IMR-90 (cell line): ENCODE measurements around the gene CDK8. TPM values are rescaled to one million over a fixed set of nuclear protein-coding genes. Genes with fewer than 3 reads are reported as not detected.

Experiments
- ATAC-seq: fragments of 200-7000 bp; cut with Tn5 transposase; 2 replicates; pipeline ENCODE4 v1.9.1; 2020; ENCODE audit warnings: low read depth, mild to moderate bottlenecking, moderate library complexity
- BruUV-seq: library from RNA; stranded (reverse); fragments of 400-500 nt; replicated peaks from 2 replicates; lab custom pipeline; 2021; lab: Mats Ljungman, UMichigan
- CTCF ChIA-PET: fragments of 300-600 bp; formaldehyde crosslinking; extraction: SDS; loops from one replicate; lab custom pipeline; 2021; ENCODE audit warnings: antibody characterized with exemption; lab: Yijun Ruan, JAX
- POLR2A ChIA-PET: fragments of 300-600 bp; sonication (Branson Sonifier 250); formaldehyde crosslinking; loops from one replicate; lab custom pipeline; 2022; ENCODE audit warnings: antibody characterized with exemption; ENCODE audit not compliant: unreplicated experiment; lab: Charles Lee
- DNase-seq: peaks from one replicate; pipeline ENCODE4 v3.0.0; 2013
- H2AFZ ChIP-seq: replicated peaks from 2 replicates; pipeline ENCODE3; 2013; ENCODE audit warnings: low read length, mild to moderate bottlenecking; ENCODE audit not compliant: poor library complexity
- H2AK5ac ChIP-seq: 2 replicates; pipeline ENCODE4 v1.6.1; 2013; ENCODE audit warnings: low read depth, low read length, inconsistent platforms
- H2AK9ac ChIP-seq: replicated peaks from 2 replicates; pipeline ENCODE3; 2013; ENCODE audit warnings: mild to moderate bottlenecking, low read depth, low read length, moderate library complexity; ENCODE audit not compliant: poor library complexity
- H2BK120ac ChIP-seq: 2 replicates; pipeline ENCODE4 v1.6.1; 2013; ENCODE audit warnings: low read depth, low read length, inconsistent platforms
- H2BK15ac ChIP-seq: 3 replicates; pipeline ENCODE4 v1.6.1; 2013; ENCODE audit warnings: low read depth, low read length, inconsistent platforms
- H2BK20ac ChIP-seq: 2 replicates; pipeline ENCODE4 v1.6.1; 2013; ENCODE audit warnings: low read depth, mild to moderate bottlenecking, inconsistent platforms, low read length, moderate library complexity
- H2BK5ac ChIP-seq: 2 replicates; pipeline ENCODE4 v1.6.1; 2013; ENCODE audit warnings: mild to moderate bottlenecking, low read depth, low read length, inconsistent platforms; ENCODE audit not compliant: poor library complexity, severe bottlenecking
- H3K14ac ChIP-seq: replicated peaks from 2 replicates; pipeline ENCODE4 v1.6.1; 2013; ENCODE audit warnings: low read depth, low read length, inconsistent platforms
- H3K18ac ChIP-seq: 2 replicates; pipeline ENCODE4 v1.6.1; 2013; ENCODE audit warnings: low read depth, low read length, control low read depth
- H3K23ac ChIP-seq: 2 replicates; pipeline ENCODE4 v1.6.1; 2013; ENCODE audit warnings: low read depth, low read length, inconsistent platforms
- H3K27ac ChIP-seq: 2 replicates; pipeline ENCODE4 v1.5.1; 2013; ENCODE audit warnings: mild to moderate bottlenecking, control low read depth, low read length; ENCODE audit not compliant: insufficient read depth
- H3K27me3 ChIP-seq: 2 replicates; pipeline ENCODE4 v1.6.1; 2013; ENCODE audit warnings: low read length; ENCODE audit not compliant: control insufficient read depth, insufficient read depth
- H3K36me3 ChIP-seq: 2 replicates; pipeline ENCODE4 v1.6.1; 2013; ENCODE audit warnings: low read length, mixed read lengths; ENCODE audit not compliant: control insufficient read depth, insufficient read depth
- H3K4ac ChIP-seq: 2 replicates; pipeline ENCODE4 v1.6.1; 2013; ENCODE audit warnings: low read depth, low read length, inconsistent platforms
- H3K4me1 ChIP-seq: 2 replicates; pipeline ENCODE4 v1.6.1; 2013; ENCODE audit warnings: low read length, mixed read lengths; ENCODE audit not compliant: control insufficient read depth, insufficient read depth
- H3K4me2 ChIP-seq: 2 replicates; pipeline ENCODE4 v1.6.1; 2013; ENCODE audit warnings: low read depth, mild to moderate bottlenecking, control low read depth, low read length, moderate library complexity
- H3K4me3 ChIP-seq: 2 replicates; pipeline ENCODE4 v1.5.1; 2013; ENCODE audit warnings: low read depth, mild to moderate bottlenecking, control low read depth, low read length, moderate library complexity; ENCODE audit not compliant: insufficient read depth
- H3K56ac ChIP-seq: 2 replicates; pipeline ENCODE4 v1.6.1; 2013; ENCODE audit warnings: low read length, inconsistent platforms; ENCODE audit not compliant: insufficient read depth; ENCODE audit errors: extremely low read depth
- H3K79me1 ChIP-seq, 2 experiments: 2 replicates each; pipeline ENCODE4 v1.6.1; 2013; ENCODE audit warnings: low read length in 2 of 2, inconsistent platforms in 1 of 2, low read depth in 1 of 2
- H3K9ac ChIP-seq: 2 replicates; pipeline ENCODE4 v1.6.1; 2013; ENCODE audit warnings: low read depth, low read length, control low read depth
- H3K9me1 ChIP-seq: 2 replicates; pipeline ENCODE4 v1.6.1; 2013; ENCODE audit warnings: low read length, inconsistent platforms; ENCODE audit not compliant: insufficient read depth
- H3K9me3 ChIP-seq: 2 replicates; pipeline ENCODE4 v1.6.1; 2013; ENCODE audit warnings: low read length; ENCODE audit not compliant: control insufficient read depth, insufficient read depth
- H4K20me1 ChIP-seq: 2 replicates; pipeline ENCODE4 v1.6.1; 2013; ENCODE audit warnings: low read length, inconsistent platforms; ENCODE audit not compliant: insufficient read depth
- H4K5ac ChIP-seq: 2 replicates; pipeline ENCODE4 v1.6.1; 2013; ENCODE audit warnings: mild to moderate bottlenecking, low read depth, low read length, control low read depth
- H4K8ac ChIP-seq, 2 experiments: 2 replicates each; pipeline ENCODE4 v1.6.1; 2013; ENCODE audit warnings: low read depth in 2 of 2, low read length in 2 of 2, control low read depth in 1 of 2, inconsistent platforms in 1 of 2
- H4K91ac ChIP-seq: 2 replicates; pipeline ENCODE4 v1.6.1; 2013; ENCODE audit warnings: low read depth, low read length, inconsistent platforms; ENCODE audit not compliant: insufficient read depth
- CHD1 ChIP-seq: IDR thresholded peaks from 2 replicates; pipeline ENCODE4 v1.6.1; 2012; ENCODE audit warnings: low read depth, low read length, improper control_type of control experiment
- RFX5 ChIP-seq: IDR thresholded peaks from 2 replicates; pipeline ENCODE4 v1.8.0; 2012; ENCODE audit warnings: low read depth, mild to moderate bottlenecking, low read length, moderate library complexity
- USF2 ChIP-seq: fragments of 150-350 bp; IDR thresholded peaks from 2 replicates; pipeline ENCODE4 v1.6.1; 2017; ENCODE audit warnings: mild to moderate bottlenecking, antibody characterized with exemption, low read length, low read depth
- WGBS, 2 experiments: methylation state at CpG; one replicate each; pipeline versions ENCODE4 v1.1.5 to v1.1.7; 2013; ENCODE audit warnings: missing lambda C conversion rate in 2 of 2; ENCODE audit not compliant: insufficient read length in 1 of 2; ENCODE audit errors: extremely low coverage in 2 of 2; 5-methylcytosine and 5-hydroxymethylcytosine counted together
- dilution Hi-C: fragments of 300-500 bp; cut with HindIII; formaldehyde crosslinking; loops from one replicate; pipeline ENCODE4 v1.14.3; 2018; ENCODE audit warnings: low sequenced_read_pairs; ENCODE audit not compliant: unreplicated experiment
- in situ Hi-C: fragments of 300-500 bp; cut with MboI; formaldehyde crosslinking; loops from 3 replicates; pipeline ENCODE4 v1.14.3; 2019; ENCODE audit warnings: low sequenced_read_pairs, inconsistent platforms, mixed read lengths
- intact Hi-C: fragments of 100-400 bp; cut with micrococcal nuclease; formaldehyde crosslinking; loops from 2 replicates; pipeline ENCODE4 v1.10.0; 2022
- polyA plus RNA-seq, 3 experiments: library from polyadenylated mRNA; depleted of rRNA; stranded (reverse); fragments of >200 nt; gene quantifications; 2 replicates each; pipeline ENCODE4 v1.2.3, GENCODE V29; 2012; ENCODE audit warnings: low replicate concordance in 1 of 3
- total RNA-seq: library from RNA; depleted of rRNA; stranded (reverse); fragments of >200 nt; gene quantifications from 2 replicates; pipeline ENCODE4 v1.2.3, GENCODE V29; 2012
- TF ChIP-seq, protein P1 (sequence below): conservative IDR thresholded peaks from 2 replicates; pipeline ENCODE4 v1.5.1; 2012; ENCODE audit warnings: mild to moderate bottlenecking, low read depth, low read length, improper control_type of control experiment

CDK8 gene
- total and polyA plus RNA-seq, 2 of the 4 experiments (the other 2 are of a cell fraction): 15.4 to 19.0 TPM

DNA sequence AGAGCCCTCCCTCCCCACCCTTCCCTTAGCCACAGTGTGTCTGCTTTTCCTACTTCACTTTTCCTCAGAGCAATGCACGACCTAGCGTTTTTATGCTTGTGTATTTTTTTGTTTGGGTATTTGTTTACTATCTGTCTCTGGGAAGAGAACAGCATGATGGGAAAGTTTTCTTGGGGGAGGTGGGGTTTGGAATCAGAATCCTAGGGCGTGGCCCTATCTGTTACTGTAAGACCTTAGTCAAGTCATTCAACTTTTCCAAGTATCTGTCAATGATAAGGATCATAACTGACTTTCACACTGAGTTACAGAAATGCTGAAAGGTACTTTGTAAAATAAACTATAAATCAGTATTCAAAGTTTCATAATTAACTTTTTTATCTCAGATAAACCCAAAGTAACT is 157.3 kb downstream of the CDK8 start:
- no peak for ATAC-seq
- Histone ChIP-seq H2BK120ac (no peak overlapping the region), H3K9ac (no peak overlapping the region), H3K9me1 (peaks cover 5% of the 10 kb centered on the region; the same call in 1 of the 2 replicates), H2BK15ac (no peak overlapping the region), H3K14ac (no peak overlapping the region), H4K91ac (no peak overlapping the region), H2AK5ac (no peak overlapping the region), H4K5ac (no peak overlapping the region), H2BK20ac (no peak overlapping the region), H3K9me3 (no peaks in the 10 kb centered on the region), H3K4ac (no peak overlapping the region), H4K8ac (no peak overlapping the region), H3K79me1 (no peaks in the 10 kb centered on the region), H3K23ac (no peak overlapping the region), H3K56ac (no peak overlapping the region), H2AK9ac (no peak overlapping the region), H3K4me3 (no peak overlapping the region), H3K27me3 (no peaks in the 10 kb centered on the region), H4K20me1 (no peaks in the 10 kb centered on the region), H3K4me2 (no peak overlapping the region), H3K36me3 (peaks cover 6% of the 10 kb centered on the region), H3K18ac (no peak overlapping the region), H2AFZ (no peak overlapping the region), H3K4me1 (no peaks in the 10 kb centered on the region), H3K27ac (no peak overlapping the region), H2BK5ac (no peak overlapping the region)
- ChIA-PET CTCF (interaction anchor here (0.6 to 0.9 kb wide), 2 partner anchors 10 to 156 kb away, joined by 3 read pairs; no protein-coding TSS in a partner anchor), POLR2A (no interaction called here)
- intact Hi-C loops (no loop called here), in situ Hi-C loops (no loop called here), dilution Hi-C loops (no loop called here)
- TF ChIP-seq, protein P1, sequence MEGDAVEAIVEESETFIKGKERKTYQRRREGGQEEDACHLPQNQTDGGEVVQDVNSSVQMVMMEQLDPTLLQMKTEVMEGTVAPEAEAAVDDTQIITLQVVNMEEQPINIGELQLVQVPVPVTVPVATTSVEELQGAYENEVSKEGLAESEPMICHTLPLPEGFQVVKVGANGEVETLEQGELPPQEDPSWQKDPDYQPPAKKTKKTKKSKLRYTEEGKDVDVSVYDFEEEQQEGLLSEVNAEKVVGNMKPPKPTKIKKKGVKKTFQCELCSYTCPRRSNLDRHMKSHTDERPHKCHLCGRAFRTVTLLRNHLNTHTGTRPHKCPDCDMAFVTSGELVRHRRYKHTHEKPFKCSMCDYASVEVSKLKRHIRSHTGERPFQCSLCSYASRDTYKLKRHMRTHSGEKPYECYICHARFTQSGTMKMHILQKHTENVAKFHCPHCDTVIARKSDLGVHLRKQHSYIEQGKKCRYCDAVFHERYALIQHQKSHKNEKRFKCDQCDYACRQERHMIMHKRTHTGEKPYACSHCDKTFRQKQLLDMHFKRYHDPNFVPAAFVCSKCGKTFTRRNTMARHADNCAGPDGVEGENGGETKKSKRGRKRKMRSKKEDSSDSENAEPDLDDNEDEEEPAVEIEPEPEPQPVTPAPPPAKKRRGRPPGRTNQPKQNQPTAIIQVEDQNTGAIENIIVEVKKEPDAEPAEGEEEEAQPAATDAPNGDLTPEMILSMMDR: no peak
- TF ChIP-seq RFX5: no peak
- no peak for TF ChIP-seq USF2
- TF ChIP-seq CHD1: no peak
- no TSS peak for BruUV-seq
- no CpG with 5 or more reads among the region's 3 CpGs for WGBS, 2 experiments
- no peak for DNase-seq
